Endodermal cell (in vitro differentiated cells): ENCODE data around the gene LEF1. TPM values are rescaled to one million over a fixed set of nuclear protein-coding genes. Genes with fewer than 3 reads are reported as not detected.

ENCODE experiments used
- DNase-seq: peaks from one replicate; pipeline ENCODE4 v3.0.0-alpha.2; 2017
- H3K27ac ChIP-seq: 2 replicates; pipeline ENCODE4 v1.5.1; 2013; ENCODE audit warnings: mild to moderate bottlenecking, low read depth, low read length, moderate library complexity
- H3K27me3 ChIP-seq: 2 replicates; pipeline ENCODE4 v1.6.1; 2013; ENCODE audit warnings: mild to moderate bottlenecking, low read length, moderate library complexity; ENCODE audit not compliant: insufficient read depth, control insufficient read depth, poor library complexity, severe bottlenecking
- H3K36me3 ChIP-seq: 2 replicates; pipeline ENCODE4 v1.7.0; 2013; ENCODE audit warnings: mild to moderate bottlenecking, low read length, moderate library complexity; ENCODE audit not compliant: control insufficient read depth, insufficient read depth
- H3K4me1 ChIP-seq: one replicate; pipeline ENCODE4 v1.7.0; 2013; ENCODE audit warnings: low read length; ENCODE audit not compliant: control insufficient read depth, insufficient read depth
- H3K4me3 ChIP-seq: 2 replicates; pipeline ENCODE4 v1.5.1; 2013; ENCODE audit warnings: mild to moderate bottlenecking, low read length, moderate library complexity
- H3K9ac ChIP-seq: 2 replicates; pipeline ENCODE4 v1.6.1; 2013; ENCODE audit warnings: mild to moderate bottlenecking, low read length, moderate library complexity; ENCODE audit not compliant: poor library complexity, severe bottlenecking; ENCODE audit errors: extremely low read depth
- H3K9me3 ChIP-seq: 2 replicates; pipeline ENCODE4 v1.6.1; 2013; ENCODE audit warnings: mild to moderate bottlenecking, low read length, moderate library complexity; ENCODE audit not compliant: control insufficient read depth
- H3K27ac Mint-ChIP-seq: 2 replicates; pipeline ENCODE4 v1.8.0; 2020; ENCODE audit warnings: mixed read lengths
- H3K27me3 Mint-ChIP-seq: 2 replicates; pipeline ENCODE4 v1.8.0; 2021; ENCODE audit warnings: mild to moderate bottlenecking, mixed read lengths; ENCODE audit not compliant: insufficient read depth
- H3K36me3 Mint-ChIP-seq: 2 replicates; pipeline ENCODE4 v1.8.0; 2020; ENCODE audit warnings: low read depth, mixed read lengths
- H3K4me1 Mint-ChIP-seq: 2 replicates; pipeline ENCODE4 v1.8.0; 2020; ENCODE audit warnings: mixed read lengths
- H3K4me3 Mint-ChIP-seq: 2 replicates; pipeline ENCODE4 v1.8.0; 2020; ENCODE audit warnings: mild to moderate bottlenecking, moderate library complexity, mixed read lengths
- H3K9me3 Mint-ChIP-seq: 2 replicates; pipeline ENCODE4 v1.8.0; 2020; ENCODE audit warnings: mild to moderate bottlenecking, mixed read lengths
- CTCF ChIP-seq: fragments of 200-600 bp; sonication (generic); conservative IDR thresholded peaks from 2 replicates; pipeline ENCODE4 v1.5.0; 2021; ENCODE audit warnings: antibody characterized with exemption, mild to moderate bottlenecking
- WGBS, 2 experiments: methylation state at CpG; one replicate each; pipeline versions ENCODE4 v1.1.5 to v1.1.7; 2013; ENCODE audit warnings: missing lambda C conversion rate in 2 of 2, mixed read lengths in 1 of 2; ENCODE audit not compliant: insufficient coverage in 1 of 2, insufficient read length in 1 of 2; 5-methylcytosine and 5-hydroxymethylcytosine counted together
- total RNA-seq, 2 donors: library from RNA; stranded (reverse); fragmentation: NEBNext Ultra II Directional in 1 of 2; extraction: Animal tissue kit (Norgen Biotek cat#: 25700) in 1 of 2; gene quantifications; 2 replicates in 1 of 2; 3 replicates in 1 of 2; pipeline ENCODE4 v1.2.1, GENCODE V29; 2021

Gene LEF1
- total RNA-seq, 2 donors from 2014 or later, result 0.95 to 1.6 TPM

- H3K36me3 ChIP-seq, result no peaks in the 10 kb centered on the region
- no peak overlapping the region for H3K4me3 ChIP-seq
- no peaks in the 10 kb centered on the region for H3K9me3 ChIP-seq
- H3K27ac ChIP-seq, result no peak overlapping the region
- H3K4me3 Mint-ChIP-seq, result no peak overlapping the region
- no peak overlapping the region for H3K9ac ChIP-seq
- no peaks in the 10 kb centered on the region for H3K36me3 Mint-ChIP-seq
- no peaks in the 10 kb centered on the region for H3K27me3 Mint-ChIP-seq
- H3K27me3 ChIP-seq, result no peaks in the 10 kb centered on the region
- H3K27ac Mint-ChIP-seq, result no peak overlapping the region
- no peaks in the 10 kb centered on the region for H3K9me3 Mint-ChIP-seq
- TF ChIP-seq CTCF, result no peak
- no peaks in the 10 kb centered on the region for H3K4me1 Mint-ChIP-seq
- DNase-seq, result no peak
- WGBS, 2 experiments, result 99 to 100% methylated on average over 1 to 2 of the region's 2 CpGs
- H3K4me1 ChIP-seq, result no peaks in the 10 kb centered on the region
Observed at GRCh38 chr4:108047199-108047598, 121.5 kb downstream of the LEF1 start.

- Histone ChIP-seq H3K4me1 (no peaks in the 10 kb centered on the region), H3K36me3 (no peaks in the 10 kb centered on the region), H3K9me3 (no peaks in the 10 kb centered on the region), H3K27ac (no peak overlapping the region), H3K27me3 (no peaks in the 10 kb centered on the region), H3K9ac (no peak overlapping the region), H3K4me3 (no peak overlapping the region)
- WGBS, 2 experiments, result 87 to 100% methylated on average over 2 to 3 of the region's 3 CpGs
- Mint-ChIP-seq H3K36me3 (no peaks in the 10 kb centered on the region), H3K4me1 (no peaks in the 10 kb centered on the region), H3K9me3 (no peaks in the 10 kb centered on the region), H3K4me3 (no peak overlapping the region), H3K27ac (no peak overlapping the region), H3K27me3 (no peaks in the 10 kb centered on the region)
- DNase-seq, result no peak
- no peak for TF ChIP-seq CTCF
Observed at GRCh38 chr4:108045687-108046024, 123.1 kb downstream of the LEF1 start.

- no peaks in the 10 kb centered on the region for H3K27me3 Mint-ChIP-seq
- Histone ChIP-seq H3K27me3 (no peaks in the 10 kb centered on the region), H3K4me3 (no peak overlapping the region), H3K9ac (no peak overlapping the region), H3K27ac (no peak overlapping the region), H3K36me3 (no peaks in the 10 kb centered on the region), H3K4me1 (no peaks in the 10 kb centered on the region), H3K9me3 (no peaks in the 10 kb centered on the region)
- TF ChIP-seq CTCF, result no peak
- no peak overlapping the region for H3K27ac Mint-ChIP-seq
- no peaks in the 10 kb centered on the region for H3K4me1 Mint-ChIP-seq
- 94% methylated on average over 9 of the region's 9 CpGs; no CpG with 5 or more reads in 1 of the 2 experiments for WGBS, 2 experiments
- no peak overlapping the region for H3K4me3 Mint-ChIP-seq
- DNase-seq, result no peak
- H3K9me3 Mint-ChIP-seq, result no peaks in the 10 kb centered on the region
- H3K36me3 Mint-ChIP-seq, result no peaks in the 10 kb centered on the region
Observed at GRCh38 chr4:108044951-108045686, 123.6 kb downstream of the LEF1 start.
